ENCODE data around the gene TAPBPL.
"Not testable (repeated sequence)": the region's sequence is repeated elsewhere in the genome, so short reads cannot be mapped to it uniquely, and the experiment has no call there.

TAPBPL gene

GRCh38 chr12:6427796-6428195 lies 24.0 kb upstream of the TAPBPL start:
- not testable (repeated sequence) for H3K9me3 Mint-ChIP-seq; H3K27me3 Mint-ChIP-seq (ENCODE audit: low read depth); H3K36me3 Mint-ChIP-seq (ENCODE audit: low read depth); DNase-seq (ENCODE audit: low spot score)
- H3K27ac Mint-ChIP-seq = peak overlapping the region; percentile 14
- peaks cover 58% of the 10 kb centered on the region for H3K4me1 Mint-ChIP-seq (ENCODE audit: low read depth)
- peak overlapping the region; percentile 10 for H3K4me3 Mint-ChIP-seq

- Mint-ChIP-seq H3K27me3 (ENCODE audit: low read depth) (no peaks in the 10 kb centered on the region), H3K27ac (no peak overlapping the region), H3K9me3 (no peaks in the 10 kb centered on the region), H3K4me3 (peak overlapping the region; percentile 10), H3K4me1 (ENCODE audit: low read depth) (peaks cover 59% of the 10 kb centered on the region), H3K36me3 (ENCODE audit: low read depth) (no peaks in the 10 kb centered on the region)
- DNase-seq (ENCODE audit: low spot score) = no peak
Measured at GRCh38 chr12:6428326-6428725, 23.5 kb upstream of the TAPBPL start.

- Mint-ChIP-seq H3K27ac (peak overlapping the region; percentile 52), H3K27me3 (ENCODE audit: low read depth) (no peaks in the 10 kb centered on the region), H3K36me3 (ENCODE audit: low read depth) (no peaks in the 10 kb centered on the region), H3K4me3 (peak overlapping the region; percentile 43), H3K9me3 (no peaks in the 10 kb centered on the region), H3K4me1 (ENCODE audit: low read depth) (peaks cover 60% of the 10 kb centered on the region)
- DNase-seq (ENCODE audit: low spot score) = peak; percentile 62
Measured at GRCh38 chr12:6430124-6430989, 21.5 kb upstream of the TAPBPL start.

- Mint-ChIP-seq H3K27ac (peak overlapping the region; percentile 41), H3K9me3 (no peaks in the 10 kb centered on the region), H3K4me3 (no peak overlapping the region), H3K4me1 (ENCODE audit: low read depth) (peaks cover 42% of the 10 kb centered on the region), H3K27me3 (ENCODE audit: low read depth) (no peaks in the 10 kb centered on the region), H3K36me3 (ENCODE audit: low read depth) (no peaks in the 10 kb centered on the region)
- no peak for DNase-seq (ENCODE audit: low spot score)
Measured at GRCh38 chr12:6432991-6433390, 18.9 kb upstream of the TAPBPL start.

- DNase-seq (ENCODE audit: low spot score) = no peak
- Mint-ChIP-seq H3K4me3 (peak overlapping the region; percentile 74), H3K27me3 (ENCODE audit: low read depth) (no peaks in the 10 kb centered on the region), H3K36me3 (ENCODE audit: low read depth) (no peaks in the 10 kb centered on the region), H3K27ac (peak overlapping the region; percentile 89), H3K4me1 (ENCODE audit: low read depth) (peaks cover 43% of the 10 kb centered on the region), H3K9me3 (no peaks in the 10 kb centered on the region)
Measured at GRCh38 chr12:6434205-6435140, 17.4 kb upstream of the TAPBPL start.

- Mint-ChIP-seq H3K36me3 (ENCODE audit: low read depth) (no peaks in the 10 kb centered on the region), H3K9me3 (no peaks in the 10 kb centered on the region), H3K4me1 (ENCODE audit: low read depth) (peaks cover 30% of the 10 kb centered on the region), H3K27ac (no peak overlapping the region), H3K27me3 (ENCODE audit: low read depth) (no peaks in the 10 kb centered on the region), H3K4me3 (no peak overlapping the region)
- DNase-seq (ENCODE audit: low spot score) = no peak
Measured at GRCh38 chr12:6435961-6436715, 15.7 kb upstream of the TAPBPL start.

GRCh38 chr12:6437586-6437985 lies 14.3 kb upstream of the TAPBPL start:
- no peak overlapping the region for H3K4me3 Mint-ChIP-seq
- H3K9me3 Mint-ChIP-seq = no peaks in the 10 kb centered on the region
- no peaks in the 10 kb centered on the region for H3K36me3 Mint-ChIP-seq (ENCODE audit: low read depth)
- DNase-seq (ENCODE audit: low spot score) = no peak
- H3K4me1 Mint-ChIP-seq (ENCODE audit: low read depth) = peaks cover 26% of the 10 kb centered on the region
- H3K27me3 Mint-ChIP-seq (ENCODE audit: low read depth) = no peaks in the 10 kb centered on the region
- H3K27ac Mint-ChIP-seq = no peak overlapping the region

GRCh38 chr12:6438345-6438744 lies 13.5 kb upstream of the TAPBPL start:
- Mint-ChIP-seq H3K4me1 (ENCODE audit: low read depth) (peaks cover 26% of the 10 kb centered on the region), H3K9me3 (no peaks in the 10 kb centered on the region), H3K27me3 (ENCODE audit: low read depth) (no peaks in the 10 kb centered on the region), H3K27ac (no peak overlapping the region), H3K4me3 (no peak overlapping the region), H3K36me3 (ENCODE audit: low read depth) (no peaks in the 10 kb centered on the region)
- no peak for DNase-seq (ENCODE audit: low spot score)

GRCh38 chr12:6440391-6440790 lies 11.5 kb upstream of the TAPBPL start:
- H3K9me3 Mint-ChIP-seq = no peaks in the 10 kb centered on the region
- H3K4me3 Mint-ChIP-seq = no peak overlapping the region
- no peaks in the 10 kb centered on the region for H3K27me3 Mint-ChIP-seq (ENCODE audit: low read depth)
- H3K36me3 Mint-ChIP-seq (ENCODE audit: low read depth) = peaks cover 6% of the 10 kb centered on the region
- no peak for DNase-seq (ENCODE audit: low spot score)
- H3K27ac Mint-ChIP-seq = no peak overlapping the region
- H3K4me1 Mint-ChIP-seq (ENCODE audit: low read depth) = peaks cover 27% of the 10 kb centered on the region

- H3K27ac Mint-ChIP-seq = peak overlapping the region; percentile 18
- peaks cover 16% of the 10 kb centered on the region for H3K36me3 Mint-ChIP-seq (ENCODE audit: low read depth)
- peaks cover 46% of the 10 kb centered on the region for H3K4me1 Mint-ChIP-seq (ENCODE audit: low read depth)
- no peaks in the 10 kb centered on the region for H3K27me3 Mint-ChIP-seq (ENCODE audit: low read depth)
- no peak for DNase-seq (ENCODE audit: low spot score)
- H3K4me3 Mint-ChIP-seq = no peak overlapping the region
- H3K9me3 Mint-ChIP-seq = no peaks in the 10 kb centered on the region
Measured at GRCh38 chr12:6442836-6443235, 9.0 kb upstream of the TAPBPL start.

GRCh38 chr12:6443361-6443983 lies 8.4 kb upstream of the TAPBPL start:
- Mint-ChIP-seq H3K4me1 (ENCODE audit: low read depth) (peaks cover 50% of the 10 kb centered on the region), H3K27ac (peak overlapping the region; percentile 89), H3K27me3 (ENCODE audit: low read depth) (no peaks in the 10 kb centered on the region), H3K9me3 (no peaks in the 10 kb centered on the region), H3K36me3 (ENCODE audit: low read depth) (peaks cover 21% of the 10 kb centered on the region), H3K4me3 (peak overlapping the region; percentile 93)
- no peak for DNase-seq (ENCODE audit: low spot score)

- no peak for DNase-seq (ENCODE audit: low spot score)
- Mint-ChIP-seq H3K27ac (peak overlapping the region; percentile 89), H3K9me3 (no peaks in the 10 kb centered on the region), H3K4me3 (peak overlapping the region; percentile 93), H3K27me3 (ENCODE audit: low read depth) (no peaks in the 10 kb centered on the region), H3K4me1 (ENCODE audit: low read depth) (peaks cover 47% of the 10 kb centered on the region), H3K36me3 (ENCODE audit: low read depth) (peaks cover 21% of the 10 kb centered on the region)
Measured at GRCh38 chr12:6444031-6444430, 7.8 kb upstream of the TAPBPL start.

All from T-helper 2 cell treated with Interferon-gamma antibody and Interleukin-4, amounts not matched to agents 5 μg/mL and 100 μg/mL, for 36 hours (primary cell).